ENCODE results near the gene DNAJC25.

The DNAJC25 gene

DNA sequence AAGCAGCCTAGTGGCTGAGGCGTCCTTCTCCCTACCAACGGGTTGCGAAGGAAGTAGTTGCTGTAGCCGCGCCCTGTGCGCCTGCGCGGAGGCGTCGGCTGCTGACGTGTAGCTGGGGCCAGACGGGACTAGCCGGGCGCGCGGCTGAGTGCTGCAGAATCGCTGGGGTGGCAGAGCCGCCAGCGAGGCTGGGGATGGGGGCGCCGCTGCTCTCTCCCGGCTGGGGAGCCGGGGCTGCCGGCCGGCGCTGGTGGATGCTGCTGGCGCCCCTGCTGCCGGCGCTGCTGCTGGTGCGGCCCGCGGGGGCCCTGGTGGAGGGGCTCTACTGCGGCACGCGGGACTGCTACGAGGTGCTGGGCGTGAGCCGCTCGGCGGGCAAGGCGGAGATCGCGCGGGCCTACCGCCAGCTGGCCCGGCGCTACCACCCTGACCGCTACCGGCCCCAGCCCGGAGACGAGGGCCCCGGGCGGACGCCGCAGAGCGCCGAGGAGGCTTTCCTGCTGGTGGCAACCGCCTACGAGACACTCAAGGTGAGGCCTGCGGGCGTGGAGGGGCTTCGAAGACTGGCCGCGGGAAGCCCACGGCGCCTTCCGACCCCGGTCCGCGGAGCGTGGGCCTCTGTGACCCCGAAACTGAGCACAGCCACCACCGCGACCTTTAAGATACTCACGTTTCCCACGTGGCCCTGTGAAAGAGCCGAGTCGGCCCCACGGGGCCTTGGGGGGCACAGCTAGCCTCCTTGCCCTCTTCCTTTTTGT is at the start of gene DNAJC25:
Gene DNAJC25 (plus strand): TSS at position 121 of the 758 bp plus-strand sequence. CDS start 74 bp downstream, at position 195.
- Histone ChIP-seq H3K4me1 (ENCODE audit: control insufficient read depth, insufficient read depth, low read length) (peaks cover 2% of the 10 kb centered on the region; the same call in 1 of the 2 replicates), H3K36me3 (ENCODE audit: control insufficient read depth in 2 of 2, insufficient read depth in 1 of 2, low read length in 2 of 2) (no peaks in the 10 kb centered on the region), H3K9me3 (ENCODE audit: control insufficient read depth, insufficient read depth, low read depth, low read length) (no peaks in the 10 kb centered on the region), H3K4me3 (ENCODE audit: low read depth, low read length) (peak within 1 kb of the TSS; percentile 86), H3K27ac (ENCODE audit: extremely low read depth, low read depth, low read length) (peak within 1 kb of the TSS; percentile 48; the same call in 1 of the 2 replicates)
- TF ChIP-seq ZBTB1 (tag by site-specific recombination; IDR thresholded peaks at IDR 0.05) = no peak
- no peak; the same call in 1 of the 2 replicates for TF ChIP-seq ZNF391 (tag by site-specific recombination; IDR thresholded peaks at IDR 0.05; ENCODE audit: borderline replicate concordance, low read depth)
- TF ChIP-seq ZFHX2 (tag by site-specific recombination; conservative IDR thresholded peaks at IDR 0.05) = peak; percentile 21; the same call in 1 of the 2 replicates
- TF ChIP-seq ZNF76 (tag by site-specific recombination; IDR thresholded peaks at IDR 0.05; ENCODE audit: borderline replicate concordance, low read depth) = 0 out of 2 replicates have a peak, but pooled peaks have one; percentile 6
- TF ChIP-seq, protein P1, sequence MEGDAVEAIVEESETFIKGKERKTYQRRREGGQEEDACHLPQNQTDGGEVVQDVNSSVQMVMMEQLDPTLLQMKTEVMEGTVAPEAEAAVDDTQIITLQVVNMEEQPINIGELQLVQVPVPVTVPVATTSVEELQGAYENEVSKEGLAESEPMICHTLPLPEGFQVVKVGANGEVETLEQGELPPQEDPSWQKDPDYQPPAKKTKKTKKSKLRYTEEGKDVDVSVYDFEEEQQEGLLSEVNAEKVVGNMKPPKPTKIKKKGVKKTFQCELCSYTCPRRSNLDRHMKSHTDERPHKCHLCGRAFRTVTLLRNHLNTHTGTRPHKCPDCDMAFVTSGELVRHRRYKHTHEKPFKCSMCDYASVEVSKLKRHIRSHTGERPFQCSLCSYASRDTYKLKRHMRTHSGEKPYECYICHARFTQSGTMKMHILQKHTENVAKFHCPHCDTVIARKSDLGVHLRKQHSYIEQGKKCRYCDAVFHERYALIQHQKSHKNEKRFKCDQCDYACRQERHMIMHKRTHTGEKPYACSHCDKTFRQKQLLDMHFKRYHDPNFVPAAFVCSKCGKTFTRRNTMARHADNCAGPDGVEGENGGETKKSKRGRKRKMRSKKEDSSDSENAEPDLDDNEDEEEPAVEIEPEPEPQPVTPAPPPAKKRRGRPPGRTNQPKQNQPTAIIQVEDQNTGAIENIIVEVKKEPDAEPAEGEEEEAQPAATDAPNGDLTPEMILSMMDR (tag by site-specific recombination; IDR thresholded peaks at IDR 0.05) = 0 out of 2 replicates have a peak, but pooled peaks have one; percentile 34
- 0 out of 2 replicates have a peak, but pooled peaks have one; percentile 6 for TF ChIP-seq ZXDB (tag by site-specific recombination; IDR thresholded peaks at IDR 0.05)
- no peak for TF ChIP-seq ZNF23 (tag by site-specific recombination; IDR thresholded peaks at IDR 0.05; ENCODE audit: borderline replicate concordance)
- 0 out of 2 replicates have a peak, but pooled peaks have one; percentile 25 for TF ChIP-seq ZNF600 (tag by site-specific recombination; IDR thresholded peaks at IDR 0.05)
- TF ChIP-seq ZNF843 (tag by site-specific recombination; IDR thresholded peaks at IDR 0.05) = peak; percentile 7; the same call in 1 of the 2 replicates
- no peak for TF ChIP-seq REPIN1 (tag by site-specific recombination; IDR thresholded peaks at IDR 0.05; ENCODE audit: low read depth)
- 0 out of 2 replicates have a peak, but pooled peaks have one; percentile 41 for TF ChIP-seq HOXC10 (CRISPR knock-in tag; IDR thresholded peaks at IDR 0.05)
- TF ChIP-seq, protein P2, sequence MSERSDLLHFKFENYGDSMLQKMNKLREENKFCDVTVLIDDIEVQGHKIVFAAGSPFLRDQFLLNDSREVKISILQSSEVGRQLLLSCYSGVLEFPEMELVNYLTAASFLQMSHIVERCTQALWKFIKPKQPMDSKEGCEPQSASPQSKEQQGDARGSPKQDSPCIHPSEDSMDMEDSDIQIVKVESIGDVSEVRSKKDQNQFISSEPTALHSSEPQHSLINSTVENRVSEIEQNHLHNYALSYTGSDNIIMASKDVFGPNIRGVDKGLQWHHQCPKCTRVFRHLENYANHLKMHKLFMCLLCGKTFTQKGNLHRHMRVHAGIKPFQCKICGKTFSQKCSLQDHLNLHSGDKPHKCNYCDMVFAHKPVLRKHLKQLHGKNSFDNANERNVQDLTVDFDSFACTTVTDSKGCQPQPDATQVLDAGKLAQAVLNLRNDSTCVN (tag by site-specific recombination; optimal IDR thresholded peaks at IDR 0.05) = peak; percentile 67
- TF ChIP-seq ZNF335 (tag by site-specific recombination; conservative IDR thresholded peaks at IDR 0.05) = peak; percentile 19
- TF ChIP-seq ZNF37A (tag by site-specific recombination; IDR thresholded peaks at IDR 0.05) = 0 out of 2 replicates have a peak, but pooled peaks have one; percentile 34
- TF ChIP-seq, protein P3, sequence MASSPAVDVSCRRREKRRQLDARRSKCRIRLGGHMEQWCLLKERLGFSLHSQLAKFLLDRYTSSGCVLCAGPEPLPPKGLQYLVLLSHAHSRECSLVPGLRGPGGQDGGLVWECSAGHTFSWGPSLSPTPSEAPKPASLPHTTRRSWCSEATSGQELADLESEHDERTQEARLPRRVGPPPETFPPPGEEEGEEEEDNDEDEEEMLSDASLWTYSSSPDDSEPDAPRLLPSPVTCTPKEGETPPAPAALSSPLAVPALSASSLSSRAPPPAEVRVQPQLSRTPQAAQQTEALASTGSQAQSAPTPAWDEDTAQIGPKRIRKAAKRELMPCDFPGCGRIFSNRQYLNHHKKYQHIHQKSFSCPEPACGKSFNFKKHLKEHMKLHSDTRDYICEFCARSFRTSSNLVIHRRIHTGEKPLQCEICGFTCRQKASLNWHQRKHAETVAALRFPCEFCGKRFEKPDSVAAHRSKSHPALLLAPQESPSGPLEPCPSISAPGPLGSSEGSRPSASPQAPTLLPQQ (tag by site-specific recombination; IDR thresholded peaks at IDR 0.05) = peak; percentile 74
- TF ChIP-seq ZNF670 (tag by site-specific recombination; IDR thresholded peaks at IDR 0.05; ENCODE audit: low read depth) = no peak
- TF ChIP-seq ZNF311 (tag by site-specific recombination; IDR thresholded peaks at IDR 0.05; ENCODE audit: borderline replicate concordance) = no peak
- peak; percentile 82 for TF ChIP-seq ZNF660 (tag by site-specific recombination; IDR thresholded peaks at IDR 0.05)
- TF ChIP-seq, protein P4, sequence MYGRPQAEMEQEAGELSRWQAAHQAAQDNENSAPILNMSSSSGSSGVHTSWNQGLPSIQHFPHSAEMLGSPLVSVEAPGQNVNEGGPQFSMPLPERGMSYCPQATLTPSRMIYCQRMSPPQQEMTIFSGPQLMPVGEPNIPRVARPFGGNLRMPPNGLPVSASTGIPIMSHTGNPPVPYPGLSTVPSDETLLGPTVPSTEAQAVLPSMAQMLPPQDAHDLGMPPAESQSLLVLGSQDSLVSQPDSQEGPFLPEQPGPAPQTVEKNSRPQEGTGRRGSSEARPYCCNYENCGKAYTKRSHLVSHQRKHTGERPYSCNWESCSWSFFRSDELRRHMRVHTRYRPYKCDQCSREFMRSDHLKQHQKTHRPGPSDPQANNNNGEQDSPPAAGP (tag by site-specific recombination; IDR thresholded peaks at IDR 0.05) = 0 out of 2 replicates have a peak, but pooled peaks have one; percentile 2
- TF ChIP-seq GLIS1 (tag by site-specific recombination; IDR thresholded peaks at IDR 0.05) = peak; percentile 18
- TF ChIP-seq, protein P5, sequence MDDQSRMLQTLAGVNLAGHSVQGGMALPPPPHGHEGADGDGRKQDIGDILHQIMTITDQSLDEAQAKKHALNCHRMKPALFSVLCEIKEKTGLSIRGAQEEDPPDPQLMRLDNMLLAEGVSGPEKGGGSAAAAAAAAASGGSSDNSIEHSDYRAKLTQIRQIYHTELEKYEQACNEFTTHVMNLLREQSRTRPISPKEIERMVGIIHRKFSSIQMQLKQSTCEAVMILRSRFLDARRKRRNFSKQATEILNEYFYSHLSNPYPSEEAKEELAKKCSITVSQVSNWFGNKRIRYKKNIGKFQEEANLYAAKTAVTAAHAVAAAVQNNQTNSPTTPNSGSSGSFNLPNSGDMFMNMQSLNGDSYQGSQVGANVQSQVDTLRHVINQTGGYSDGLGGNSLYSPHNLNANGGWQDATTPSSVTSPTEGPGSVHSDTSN (CRISPR knock-in tag; IDR thresholded peaks at IDR 0.05) = peak; percentile 76; the same call in 1 of the 2 replicates
- peak; percentile 27; the same call in 1 of the 2 replicates for TF ChIP-seq KLF10 (tag by site-specific recombination; IDR thresholded peaks at IDR 0.05)
- POLR2A ChIA-PET = interaction anchor here (0.5 to 2.6 kb wide), 31 partner anchors 10 to 748 kb away, joined by 3 to 17 read pairs (median 4); partner anchors contain the start of genes ECPAS, GNG10, PTGR1 and ZNF483
- CTCF ChIA-PET = interaction anchor here (1.2 to 1.7 kb wide), 2 partner anchors 33 kb away, joined by 3 to 6 read pairs; no protein-coding TSS in a partner anchor

All from HEK293 (cell line).